Measurements from ENCODE around the gene TMEM106A.
"Not testable (repeated sequence)": the region's sequence is repeated elsewhere in the genome, so short reads cannot be mapped to it uniquely, and the experiment has no call there.

Gene TMEM106A

GRCh38 chr17:43219001-43219400 lies 7.3 kb downstream of the TMEM106A start:
- TF ChIP-seq CTCF (IDR thresholded peaks at IDR 0.05) (no peak), ZFX (IDR thresholded peaks at IDR 0.05; ENCODE audit: borderline replicate concordance) (no peak)
- no peak overlapping the region for H3K27ac ChIP-seq

GRCh38 chr17:43219746-43220380 lies 8.2 kb downstream of the TMEM106A start:
- H3K27ac ChIP-seq = no peak overlapping the region
- TF ChIP-seq CTCF (IDR thresholded peaks at IDR 0.05) (no peak), ZFX (IDR thresholded peaks at IDR 0.05; ENCODE audit: borderline replicate concordance) (no peak)

GRCh38 chr17:43220511-43221125 lies 8.9 kb downstream of the TMEM106A start:
- no peak for TF ChIP-seq CTCF (IDR thresholded peaks at IDR 0.05)
- no peak for TF ChIP-seq ZFX (IDR thresholded peaks at IDR 0.05; ENCODE audit: borderline replicate concordance)

GRCh38 chr17:43224146-43224705 lies 12.6 kb downstream of the TMEM106A start:
- TF ChIP-seq ZFX (IDR thresholded peaks at IDR 0.05; ENCODE audit: borderline replicate concordance) = no peak
- no peak overlapping the region for H3K27ac ChIP-seq

More at GRCh38 chr17:43220511-43221125, 8.9 kb downstream of the TMEM106A start:
- no peak overlapping the region for H3K27ac ChIP-seq

DNA sequence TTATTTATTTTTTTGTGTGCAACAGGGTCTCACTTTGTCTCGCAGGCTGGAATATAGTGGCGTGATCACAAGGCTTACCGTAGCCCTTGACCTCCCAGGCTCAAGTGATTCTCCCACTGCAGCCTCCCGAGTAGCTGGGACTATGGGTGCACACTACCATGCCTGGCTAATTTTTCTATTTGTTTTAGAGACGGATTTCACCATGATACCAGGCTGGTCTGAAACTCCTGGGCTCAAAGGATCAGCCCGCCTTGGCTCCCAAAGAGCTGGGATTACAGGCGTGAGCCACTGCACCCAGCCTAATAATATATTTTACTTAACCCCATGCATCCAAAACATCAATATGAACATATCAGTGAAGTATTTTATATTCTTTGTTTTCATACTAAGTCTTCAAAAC lies 14.7 kb downstream of the TMEM106A start:
- H3K27ac ChIP-seq = no peak overlapping the region
- TF ChIP-seq CTCF (IDR thresholded peaks at IDR 0.05) (no peak), ZFX (IDR thresholded peaks at IDR 0.05; ENCODE audit: borderline replicate concordance) (no peak)

GRCh38 chr17:43228020-43228782 lies 16.5 kb downstream of the TMEM106A start, which contains the start of gene CCDC200:
Gene CCDC200 (minus strand): TSS chr17:43228623. CDS start chr17:43228554, 69 bp downstream.
- H3K27ac ChIP-seq = not testable (repeated sequence)

- peak overlapping the region; percentile 73 for H3K27ac ChIP-seq
Observed at GRCh38 chr17:43231205-43232020, 19.7 kb downstream of the TMEM106A start.

DNA sequence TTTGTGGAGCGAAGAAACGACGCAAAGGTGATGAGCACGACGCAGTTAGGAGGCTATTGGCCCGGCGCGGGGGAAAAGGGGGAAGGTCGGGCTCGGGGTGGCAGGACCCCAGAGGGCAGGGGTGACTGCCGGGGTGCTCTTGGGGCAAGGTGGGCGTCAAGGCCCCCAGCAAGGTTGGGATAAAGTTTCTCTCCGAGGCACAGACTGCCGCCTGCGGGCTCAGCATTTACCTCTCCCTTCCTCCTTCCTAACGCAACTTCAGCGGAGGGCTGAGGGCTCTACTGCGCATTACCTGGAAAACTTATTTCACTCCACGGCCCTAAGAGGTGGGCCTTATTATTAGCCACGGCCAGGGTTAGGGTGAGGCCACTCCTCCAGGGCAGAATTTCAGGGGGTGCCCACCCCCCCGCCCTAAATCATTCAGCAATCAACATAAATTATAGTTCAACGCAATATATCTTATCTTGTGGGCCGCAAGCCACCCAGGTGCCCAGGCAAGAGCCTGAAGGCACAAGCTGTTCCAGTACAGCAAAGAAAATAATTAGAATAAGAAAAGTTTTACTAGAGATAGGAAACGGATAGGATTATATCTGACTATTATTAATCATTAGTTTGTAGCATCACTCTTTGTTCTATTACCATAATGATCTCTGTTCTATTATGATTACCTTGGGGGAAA lies 20.5 kb downstream of the TMEM106A start:
- peak overlapping the region; percentile 73; the same call in 1 of the 2 replicates for H3K27ac ChIP-seq

DNA sequence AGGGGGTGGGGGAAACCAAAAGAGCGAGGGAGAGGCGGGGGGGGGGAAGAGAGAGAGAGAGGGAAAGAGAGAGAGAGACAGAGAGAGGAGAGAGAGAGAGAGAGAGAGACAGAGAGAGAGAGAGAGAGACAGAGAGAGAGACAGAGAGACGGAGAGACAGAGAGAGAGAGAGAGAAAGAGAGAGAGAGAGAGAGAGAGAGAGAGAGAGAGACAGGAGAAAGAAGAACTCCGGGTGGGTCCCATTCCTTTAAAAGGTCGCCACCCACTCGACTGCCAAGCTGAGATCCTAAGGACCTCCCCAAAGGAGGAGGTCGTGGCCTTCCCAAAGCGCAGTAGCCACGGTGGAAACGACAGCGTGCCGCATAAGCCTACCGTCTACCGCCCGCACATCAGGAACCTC lies 21.6 kb downstream of the TMEM106A start:
- H3K27ac ChIP-seq = not testable (repeated sequence)

DNA sequence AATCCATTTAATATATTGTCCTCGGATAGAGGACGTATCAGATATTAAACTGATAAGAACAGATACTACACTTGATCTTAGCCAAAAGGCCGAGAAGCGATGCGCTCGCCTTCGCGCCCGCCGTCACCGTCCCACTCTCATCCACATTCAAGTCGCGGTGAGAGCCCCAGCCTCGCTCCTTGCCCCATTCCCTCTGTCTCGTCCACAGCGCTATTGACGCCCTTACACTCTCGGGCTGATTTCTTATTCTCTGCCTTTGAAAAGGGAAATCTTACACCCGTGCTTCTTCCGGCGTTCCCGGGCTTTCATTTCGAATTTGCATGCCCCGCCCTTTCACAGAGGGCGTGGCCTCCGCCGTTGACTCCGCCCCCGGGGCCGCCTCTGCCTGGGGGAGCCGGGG lies 22.2 kb downstream of the TMEM106A start, which contains the start of gene RNU2-1:
Gene RNU2-1 (minus strand): TSS at position 101 of the 400 bp plus-strand sequence.
- not testable (repeated sequence) for H3K27ac ChIP-seq

DNA sequence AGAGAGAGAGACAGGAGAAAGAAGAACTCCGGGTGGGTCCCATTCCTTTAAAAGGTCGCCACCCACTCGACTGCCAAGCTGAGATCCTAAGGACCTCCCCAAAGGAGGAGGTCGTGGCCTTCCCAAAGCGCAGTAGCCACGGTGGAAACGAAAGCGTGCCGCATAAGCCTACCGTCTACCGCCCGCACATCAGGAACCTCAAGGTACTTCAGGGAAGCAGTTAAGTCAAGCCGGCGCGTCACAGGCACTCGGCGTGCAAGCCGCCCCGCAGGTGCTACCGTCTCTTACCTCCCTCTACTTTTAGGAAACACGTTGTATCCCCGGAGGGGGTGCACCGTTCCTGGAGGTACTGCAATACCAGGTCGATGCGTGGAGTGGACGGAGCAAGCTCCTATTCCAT lies 27.9 kb downstream of the TMEM106A start:
- not testable (repeated sequence) for H3K27ac ChIP-seq

GRCh38 chr17:43240596-43241352 lies 29.1 kb downstream of the TMEM106A start:
- not testable (repeated sequence) for H3K27ac ChIP-seq

GRCh38 chr17:43246456-43246855 lies 34.8 kb downstream of the TMEM106A start:
- not testable (repeated sequence) for H3K27ac ChIP-seq
